Cardiac fibroblast (primary cell): ENCODE results near the gene ZNF213.
A peak's percentile ranks its signal among the peaks of the same experiment; 100 is the strongest.

ENCODE experiments used
- DNase-seq, 2 donors: peaks; one replicate each; pipeline versions ENCODE4 v3.0.0 to v3.0.0-alpha.2; 2010; ENCODE audit warnings: low read depth in 2 of 2
- H3K4me3 ChIP-seq, 2 donors: replicated peaks in 1 of 2; 1 replicate in 1 of 2; 2 replicates in 1 of 2; pipeline ENCODE4 v1.5.1; 2011; ENCODE audit warnings: low read depth in 2 of 2, low read length in 2 of 2, mild to moderate bottlenecking in 2 of 2, moderate library complexity in 1 of 2
- CTCF ChIP-seq: IDR thresholded peaks from one replicate; pipeline ENCODE4 v1.5.1; 2011; ENCODE audit warnings: low read depth, mild to moderate bottlenecking, low read length, inconsistent platforms

ZNF213 gene

DNA sequence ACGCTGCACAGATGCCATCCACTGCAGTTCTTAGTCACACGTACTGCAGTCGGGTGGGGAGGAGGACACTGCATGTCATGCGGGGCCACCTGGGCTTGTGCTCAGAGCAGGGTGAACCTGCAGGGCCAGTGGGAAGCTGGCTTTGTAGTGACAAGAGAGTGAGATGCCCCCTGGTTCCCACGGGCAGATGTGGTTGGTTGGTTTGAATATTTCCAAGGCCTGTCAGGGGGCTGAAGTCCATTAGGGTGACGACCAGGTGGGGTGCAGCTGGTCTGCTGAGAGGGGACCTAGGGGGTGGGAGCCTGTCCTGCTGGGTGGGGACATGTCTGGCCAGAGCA is 14.3 kb downstream of the ZNF213 start:
- DNase-seq = no peak
- no peak for TF ChIP-seq CTCF
- no peak overlapping the region for H3K4me3 ChIP-seq

DNA sequence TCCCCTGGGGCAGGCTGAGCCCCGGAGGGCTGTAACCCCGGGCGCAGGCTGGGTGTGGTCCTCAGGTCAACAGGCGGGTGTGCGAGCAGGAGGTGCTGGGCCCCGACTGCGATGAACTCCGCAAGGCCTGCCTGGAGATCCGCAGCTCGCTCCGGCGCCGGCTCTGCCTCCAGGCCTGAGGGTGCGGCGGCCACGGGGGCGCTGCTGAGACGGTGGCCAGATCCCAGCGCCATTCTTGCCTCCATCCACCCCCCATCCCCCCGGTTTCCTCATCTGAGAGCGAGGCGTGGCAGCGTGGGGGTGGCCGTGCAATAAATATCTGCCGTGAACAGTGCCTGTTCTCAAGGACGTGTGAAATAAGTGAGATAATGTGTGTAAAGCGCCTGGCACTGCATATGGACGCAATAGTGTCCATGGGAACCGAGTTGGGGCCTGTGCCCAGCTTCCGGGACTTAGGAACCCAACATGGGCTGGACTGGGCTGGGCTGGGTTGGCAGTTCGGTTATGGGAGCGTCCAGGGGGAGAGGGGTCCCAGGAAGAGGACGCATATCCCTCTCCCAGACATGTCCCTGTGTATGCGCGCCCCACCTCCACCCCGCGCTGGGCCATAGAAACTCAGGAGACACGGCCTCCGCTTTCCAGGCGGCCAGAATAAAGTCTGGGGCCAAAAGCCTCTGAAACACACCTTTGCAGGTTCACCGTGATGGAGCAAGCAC is 15.0 kb downstream of the ZNF213 start:
- TF ChIP-seq CTCF = peak; percentile 49
- peak; percentile 65 to 73 for DNase-seq

DNA sequence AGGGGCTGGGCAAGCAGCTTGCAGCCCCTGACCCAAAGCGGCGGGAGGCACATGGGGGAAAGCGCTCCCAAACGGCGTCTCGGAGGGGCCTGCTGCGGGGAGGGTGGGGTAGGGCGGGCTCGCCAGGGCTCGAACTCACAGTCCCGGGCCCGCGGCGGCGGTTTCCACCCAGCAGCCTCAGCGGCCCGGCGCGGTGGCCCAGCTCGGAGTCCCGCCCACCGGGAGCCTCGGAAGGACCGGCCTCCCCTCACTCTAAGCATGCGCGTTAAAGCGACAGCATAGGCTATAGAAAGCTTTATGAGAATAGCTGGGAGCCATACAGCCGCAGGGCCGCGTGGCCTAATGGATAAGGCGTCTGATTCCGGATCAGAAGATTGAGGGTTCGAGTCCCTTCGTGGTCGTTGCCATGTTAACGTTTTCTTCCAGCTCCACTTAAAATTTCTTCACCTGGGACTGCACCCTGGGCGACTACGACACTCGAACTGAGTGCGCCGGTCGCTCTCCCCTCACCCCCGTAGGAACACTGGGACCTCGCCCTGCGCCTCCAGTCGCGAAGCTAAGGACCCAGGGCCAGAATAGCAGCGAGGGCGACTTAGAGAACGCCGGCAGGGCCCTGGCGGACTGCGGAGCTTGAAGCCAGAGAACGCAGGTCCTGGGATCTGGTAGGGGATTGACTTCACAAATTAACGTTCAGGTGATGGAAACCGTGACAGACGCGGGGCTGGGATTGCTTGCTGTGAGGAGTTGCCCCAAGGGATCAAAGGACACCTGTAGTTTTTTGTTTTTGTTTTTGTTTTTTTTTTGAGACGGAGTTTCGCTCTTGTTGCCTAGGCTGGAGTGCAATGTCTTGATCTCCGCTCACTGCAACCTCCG is 15.8 kb downstream of the ZNF213 start:
- DNase-seq = peak; percentile 97 to 98
- H3K4me3 ChIP-seq = peak overlapping the region; percentile 76 to 80
- TF ChIP-seq CTCF = no peak

More for the DNA sequence above, 15.0 kb downstream of the ZNF213 start:
- peak overlapping the region; percentile 76 to 80 for H3K4me3 ChIP-seq

GRCh38 chr16:3152027-3152276 is 17.1 kb downstream of the ZNF213 start:
- TF ChIP-seq CTCF = no peak
- no peak for DNase-seq
- H3K4me3 ChIP-seq = peak overlapping the region; percentile 49 to 53

GRCh38 chr16:3152277-3152990 is 17.6 kb downstream of the ZNF213 start:
- peak overlapping the region; percentile 49 to 53 for H3K4me3 ChIP-seq
- peak; percentile 34 for TF ChIP-seq CTCF
- DNase-seq = peak; percentile 91 to 95

GRCh38 chr16:3152991-3153368 is 18.2 kb downstream of the ZNF213 start:
- no peak for TF ChIP-seq CTCF
- DNase-seq = no peak
- no peak overlapping the region for H3K4me3 ChIP-seq
